NB4 (cell line): ENCODE results near the gene TMEM239.
A peak's percentile ranks its signal among the peaks of the same experiment; 100 is the strongest.

ENCODE experiments used
- DNase-seq: peaks from one replicate; pipeline ENCODE4 v3.0.0; 2010; ENCODE audit warnings: low read depth
- H3K4me3 ChIP-seq: one replicate; pipeline ENCODE4 v1.5.1; 2011; ENCODE audit warnings: mild to moderate bottlenecking, low read depth, low read length, moderate library complexity
- CTCF ChIP-seq: IDR thresholded peaks from one replicate; pipeline ENCODE4 v1.5.1; 2012; ENCODE audit warnings: low read depth, low read length
- MAX ChIP-seq: IDR thresholded peaks from 2 replicates; pipeline ENCODE4 v1.6.1; 2011; ENCODE audit warnings: low read depth, low read length
- MYC ChIP-seq: IDR thresholded peaks from 2 replicates; pipeline ENCODE4 v1.6.1; 2011; ENCODE audit warnings: low read depth, low read length
- POLR2A ChIP-seq: IDR thresholded peaks from 2 replicates; pipeline ENCODE4 v1.6.1; 2011; ENCODE audit warnings: mild to moderate bottlenecking; ENCODE audit not compliant: insufficient read length; ENCODE audit errors: extremely low read depth

The TMEM239 gene

DNA sequence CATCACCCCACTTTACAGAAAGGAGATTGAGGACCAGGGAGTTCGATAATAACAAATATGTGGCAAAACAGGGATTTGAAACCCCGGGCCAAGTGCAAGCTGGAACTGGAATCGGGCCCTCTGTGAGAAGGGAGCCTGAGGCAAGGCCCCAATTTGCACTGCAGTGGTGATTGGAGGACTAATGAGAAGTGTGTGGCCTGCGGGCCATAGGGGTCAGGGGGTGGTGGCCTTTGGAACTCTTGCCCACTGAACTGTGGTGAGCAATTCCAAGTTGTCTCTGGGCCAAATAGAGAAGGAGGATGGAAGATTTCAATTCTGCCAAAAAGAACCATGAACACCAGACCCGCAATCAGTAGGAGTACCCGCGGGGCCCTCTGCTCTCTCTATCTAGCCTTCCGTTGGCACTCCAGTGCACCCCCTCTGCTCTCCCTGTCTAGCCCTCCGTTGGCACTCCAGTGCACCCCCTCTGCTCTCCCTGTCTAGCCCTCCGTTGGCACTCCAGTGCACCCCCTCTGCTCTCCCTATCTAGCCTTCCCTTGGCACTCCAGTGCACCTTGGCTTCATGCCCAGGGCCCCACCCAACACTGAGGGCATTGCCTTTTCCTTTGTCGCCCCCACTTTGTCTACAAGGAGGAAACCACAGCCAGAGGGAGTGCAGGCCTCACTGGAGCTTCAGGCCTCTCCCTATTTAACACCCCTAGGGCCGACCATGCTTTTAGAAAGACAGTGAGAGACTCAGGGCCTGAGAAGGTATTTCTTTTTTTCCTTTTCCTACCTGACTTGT lies 51.1 kb downstream of the TMEM239 start:
- DNase-seq, result peak; percentile 43
- TF ChIP-seq CTCF, result no peak
- no peak for TF ChIP-seq POLR2A
- no peak for TF ChIP-seq MAX
- no peak for TF ChIP-seq MYC
- no peak overlapping the region for H3K4me3 ChIP-seq
